Ishikawa (cell line): ENCODE data around the gene USP16.

Experiments
- TF ChIP-seq, protein P1 (sequence below): IDR thresholded peaks from 2 replicates; pipeline ENCODE4 v1.6.1; 2012
- TF ChIP-seq, protein P2 (sequence below): IDR thresholded peaks from 2 replicates; pipeline ENCODE4 v1.6.1; 2012; ENCODE audit warnings: low read depth, mild to moderate bottlenecking

DNA sequence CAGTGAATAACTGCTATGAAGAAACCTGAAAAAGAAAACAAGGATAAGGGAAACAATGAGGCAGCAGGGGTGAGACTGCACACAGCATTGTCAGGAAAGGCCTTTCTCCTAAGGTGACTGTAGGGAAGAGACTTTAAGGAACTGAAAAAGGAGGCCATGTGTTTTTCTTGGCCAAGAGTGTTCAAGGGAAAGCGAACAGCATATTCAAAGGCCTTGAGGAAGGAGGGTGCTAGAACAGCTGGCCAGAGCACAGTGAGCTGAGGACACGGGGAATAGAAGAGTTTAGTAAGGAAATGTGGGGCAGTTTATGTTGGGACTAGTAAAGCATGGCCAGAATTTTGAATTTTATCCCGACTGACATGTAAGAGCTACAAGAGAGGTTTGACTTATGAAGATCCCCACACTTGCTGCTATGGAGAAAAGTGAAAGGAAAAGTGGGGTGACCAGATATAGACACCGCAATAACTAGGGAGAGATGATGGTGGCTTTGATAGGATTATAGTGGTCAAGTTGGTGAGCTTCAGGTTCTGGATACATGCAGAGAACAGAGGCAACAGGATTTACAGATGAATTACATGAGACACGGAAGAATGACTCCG is 6.7 kb upstream of the USP16 start:
- TF ChIP-seq, protein P1, sequence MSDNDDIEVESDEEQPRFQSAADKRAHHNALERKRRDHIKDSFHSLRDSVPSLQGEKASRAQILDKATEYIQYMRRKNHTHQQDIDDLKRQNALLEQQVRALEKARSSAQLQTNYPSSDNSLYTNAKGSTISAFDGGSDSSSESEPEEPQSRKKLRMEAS: no peak
- TF ChIP-seq, protein P2, sequence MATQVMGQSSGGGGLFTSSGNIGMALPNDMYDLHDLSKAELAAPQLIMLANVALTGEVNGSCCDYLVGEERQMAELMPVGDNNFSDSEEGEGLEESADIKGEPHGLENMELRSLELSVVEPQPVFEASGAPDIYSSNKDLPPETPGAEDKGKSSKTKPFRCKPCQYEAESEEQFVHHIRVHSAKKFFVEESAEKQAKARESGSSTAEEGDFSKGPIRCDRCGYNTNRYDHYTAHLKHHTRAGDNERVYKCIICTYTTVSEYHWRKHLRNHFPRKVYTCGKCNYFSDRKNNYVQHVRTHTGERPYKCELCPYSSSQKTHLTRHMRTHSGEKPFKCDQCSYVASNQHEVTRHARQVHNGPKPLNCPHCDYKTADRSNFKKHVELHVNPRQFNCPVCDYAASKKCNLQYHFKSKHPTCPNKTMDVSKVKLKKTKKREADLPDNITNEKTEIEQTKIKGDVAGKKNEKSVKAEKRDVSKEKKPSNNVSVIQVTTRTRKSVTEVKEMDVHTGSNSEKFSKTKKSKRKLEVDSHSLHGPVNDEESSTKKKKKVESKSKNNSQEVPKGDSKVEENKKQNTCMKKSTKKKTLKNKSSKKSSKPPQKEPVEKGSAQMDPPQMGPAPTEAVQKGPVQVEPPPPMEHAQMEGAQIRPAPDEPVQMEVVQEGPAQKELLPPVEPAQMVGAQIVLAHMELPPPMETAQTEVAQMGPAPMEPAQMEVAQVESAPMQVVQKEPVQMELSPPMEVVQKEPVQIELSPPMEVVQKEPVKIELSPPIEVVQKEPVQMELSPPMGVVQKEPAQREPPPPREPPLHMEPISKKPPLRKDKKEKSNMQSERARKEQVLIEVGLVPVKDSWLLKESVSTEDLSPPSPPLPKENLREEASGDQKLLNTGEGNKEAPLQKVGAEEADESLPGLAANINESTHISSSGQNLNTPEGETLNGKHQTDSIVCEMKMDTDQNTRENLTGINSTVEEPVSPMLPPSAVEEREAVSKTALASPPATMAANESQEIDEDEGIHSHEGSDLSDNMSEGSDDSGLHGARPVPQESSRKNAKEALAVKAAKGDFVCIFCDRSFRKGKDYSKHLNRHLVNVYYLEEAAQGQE: no peak
